Activated CD4-positive, alpha-beta memory T cell treated with anti-CD3 and anti-CD28 coated beads, Interleukin-2, amount 10 ng/mL, durations not matched to agents 7 days and 5 days (primary cell): ENCODE measurements around the gene SLC6A20. TPM values are rescaled to one million over a fixed set of nuclear protein-coding genes. Genes with fewer than 3 reads are reported as not detected.
"Not testable (repeated sequence)": the region's sequence is repeated elsewhere in the genome, so short reads cannot be mapped to it uniquely, and the experiment has no call there.

Experiments used
- CTCF ChIA-PET: fragments of 350-600 bp; sonication (Branson Sonifier 250); formaldehyde crosslinking; loops from one replicate; lab custom pipeline; 2021; ENCODE audit warnings: antibody characterized with exemption, inconsistent platforms; lab: Charles Lee
- POLR2A ChIA-PET: fragments of 350-600 bp; sonication (Branson Sonifier 250); formaldehyde crosslinking; loops from one replicate; lab custom pipeline; 2021; ENCODE audit warnings: antibody characterized with exemption; lab: Charles Lee
- DNase-seq: peaks from one replicate; pipeline ENCODE4 v3.0.0-alpha.2; 2020
- H3K27ac Mint-ChIP-seq: one replicate; pipeline ENCODE4 v1.8.0; 2021; ENCODE audit warnings: mild to moderate bottlenecking, mixed read lengths
- H3K27me3 Mint-ChIP-seq: one replicate; pipeline ENCODE4 v1.8.0; 2021; ENCODE audit warnings: mixed read lengths
- H3K36me3 Mint-ChIP-seq: one replicate; pipeline ENCODE4 v1.8.0; 2021; ENCODE audit warnings: low read depth, mixed read lengths
- H3K4me1 Mint-ChIP-seq: one replicate; pipeline ENCODE4 v1.8.0; 2021; ENCODE audit warnings: mixed read lengths
- H3K4me3 Mint-ChIP-seq: one replicate; pipeline ENCODE4 v1.8.0; 2021; ENCODE audit warnings: mild to moderate bottlenecking, mixed read lengths
- H3K9me3 Mint-ChIP-seq: one replicate; pipeline ENCODE4 v1.8.0; 2021; ENCODE audit warnings: mixed read lengths
- total RNA-seq, 2 experiments: library from RNA; stranded (reverse); gene quantifications; one replicate each; pipeline ENCODE4 v1.2.3, GENCODE V29; 2021

The SLC6A20 gene
- total RNA-seq, 2 experiments from 2014 or later, result not detected

GRCh38 chr3:45759851-45760250 is 36.5 kb downstream of the SLC6A20 start:
- DNase-seq, result no peak
- Mint-ChIP-seq H3K27me3 (peaks cover 5% of the 10 kb centered on the region), H3K9me3 (no peaks in the 10 kb centered on the region), H3K4me1 (no peaks in the 10 kb centered on the region), H3K4me3 (no peak overlapping the region), H3K36me3 (no peaks in the 10 kb centered on the region), H3K27ac (no peak overlapping the region)
- ChIA-PET POLR2A (interaction anchor here (2.0 kb wide), 1 partner anchor 169 kb away, joined by 5 read pairs; no protein-coding TSS in a partner anchor), CTCF (interaction anchor here (1.0 to 5.1 kb wide), 7 partner anchors 14 to 317 kb away, joined by 3 to 60 read pairs (median 4); no protein-coding TSS in a partner anchor)

GRCh38 chr3:45758871-45759270 is 37.5 kb downstream of the SLC6A20 start:
- no peaks in the 10 kb centered on the region for H3K9me3 Mint-ChIP-seq
- no peak overlapping the region for H3K27ac Mint-ChIP-seq
- no peak for DNase-seq
- POLR2A ChIA-PET, result no interaction called here
- H3K36me3 Mint-ChIP-seq, result peaks cover 4% of the 10 kb centered on the region
- no peaks in the 10 kb centered on the region for H3K4me1 Mint-ChIP-seq
- H3K4me3 Mint-ChIP-seq, result no peak overlapping the region
- CTCF ChIA-PET, result interaction anchor here (0.5 to 5.1 kb wide), 5 partner anchors 58 to 180 kb away, joined by 3 to 60 read pairs (median 4); no protein-coding TSS in a partner anchor
- H3K27me3 Mint-ChIP-seq, result peaks cover 2% of the 10 kb centered on the region

- H3K4me3 Mint-ChIP-seq, DNase-seq, H3K27me3 Mint-ChIP-seq: not testable (repeated sequence)
These were observed 39.2 kb downstream of the SLC6A20 start for GRCh38 chr3:45757141-45757540.

GRCh38 chr3:45756055-45756454 is 40.3 kb downstream of the SLC6A20 start:
- ChIA-PET CTCF (no interaction called here), POLR2A (no interaction called here)
- Mint-ChIP-seq H3K27me3 (no peaks in the 10 kb centered on the region), H3K27ac (no peak overlapping the region), H3K36me3 (peaks cover 9% of the 10 kb centered on the region), H3K9me3 (no peaks in the 10 kb centered on the region), H3K4me1 (no peaks in the 10 kb centered on the region), H3K4me3 (no peak overlapping the region)
- no peak for DNase-seq

More at GRCh38 chr3:45757141-45757540, 39.2 kb downstream of the SLC6A20 start:
- H3K9me3 Mint-ChIP-seq, H3K4me1 Mint-ChIP-seq, POLR2A ChIA-PET, H3K36me3 Mint-ChIP-seq, H3K27ac Mint-ChIP-seq: not testable (repeated sequence)
- CTCF ChIA-PET, result interaction anchor here (1.2 kb wide), 1 partner anchor 172 kb away, joined by 3 read pairs; no protein-coding TSS in a partner anchor

- no peak for DNase-seq
- Mint-ChIP-seq H3K9me3 (no peaks in the 10 kb centered on the region), H3K27ac (no peak overlapping the region), H3K4me1 (no peaks in the 10 kb centered on the region), H3K27me3 (no peaks in the 10 kb centered on the region), H3K36me3 (peaks cover 9% of the 10 kb centered on the region), H3K4me3 (no peak overlapping the region)
- CTCF ChIA-PET, result interaction anchor here (1.2 kb wide), 1 partner anchor 175 kb away, joined by 4 read pairs; no protein-coding TSS in a partner anchor
- POLR2A ChIA-PET, result no interaction called here
These were observed 41.9 kb downstream of the SLC6A20 start for GRCh38 chr3:45754461-45754860.

- Mint-ChIP-seq H3K27ac (no peak overlapping the region), H3K4me3 (no peak overlapping the region), H3K4me1 (no peaks in the 10 kb centered on the region), H3K27me3 (no peaks in the 10 kb centered on the region), H3K36me3 (peaks cover 11% of the 10 kb centered on the region), H3K9me3 (no peaks in the 10 kb centered on the region)
- ChIA-PET CTCF (no interaction called here), POLR2A (no interaction called here)
- no peak for DNase-seq
These were observed 43.2 kb downstream of the SLC6A20 start for GRCh38 chr3:45753095-45753494.

- H3K27me3 Mint-ChIP-seq, result no peaks in the 10 kb centered on the region
- DNase-seq, result no peak
- H3K27ac Mint-ChIP-seq, result no peak overlapping the region
- peaks cover 23% of the 10 kb centered on the region for H3K36me3 Mint-ChIP-seq
- H3K4me3 Mint-ChIP-seq, result no peak overlapping the region
- POLR2A ChIA-PET, result no interaction called here
- CTCF ChIA-PET, result no interaction called here
- no peaks in the 10 kb centered on the region for H3K4me1 Mint-ChIP-seq
- no peaks in the 10 kb centered on the region for H3K9me3 Mint-ChIP-seq
These were observed 44.6 kb downstream of the SLC6A20 start for GRCh38 chr3:45751537-45752242.

- Mint-ChIP-seq H3K36me3 (peaks cover 32% of the 10 kb centered on the region), H3K27ac (no peak overlapping the region), H3K4me3 (no peak overlapping the region), H3K4me1 (no peaks in the 10 kb centered on the region), H3K9me3 (no peaks in the 10 kb centered on the region), H3K27me3 (no peaks in the 10 kb centered on the region)
- ChIA-PET CTCF (interaction anchor here (0.7 kb wide), 1 partner anchor 171 kb away, joined by 3 read pairs; no protein-coding TSS in a partner anchor), POLR2A (no interaction called here)
- DNase-seq, result no peak
These were observed 46.5 kb downstream of the SLC6A20 start for GRCh38 chr3:45749880-45750279.

- CTCF ChIA-PET, result interaction anchor here (0.7 kb wide), 1 partner anchor 170 kb away, joined by 3 read pairs; no protein-coding TSS in a partner anchor
- H3K4me3 Mint-ChIP-seq, H3K27me3 Mint-ChIP-seq, H3K9me3 Mint-ChIP-seq, H3K4me1 Mint-ChIP-seq, H3K27ac Mint-ChIP-seq, POLR2A ChIA-PET, DNase-seq: not testable (repeated sequence)
- H3K36me3 Mint-ChIP-seq, result peaks cover 31% of the 10 kb centered on the region
These were observed 47.2 kb downstream of the SLC6A20 start for GRCh38 chr3:45749036-45749600.

- DNase-seq, result no peak
- Mint-ChIP-seq H3K36me3 (peaks cover 39% of the 10 kb centered on the region), H3K4me3 (no peak overlapping the region), H3K27me3 (no peaks in the 10 kb centered on the region), H3K4me1 (no peaks in the 10 kb centered on the region), H3K9me3 (no peaks in the 10 kb centered on the region), H3K27ac (no peak overlapping the region)
- POLR2A ChIA-PET, result no interaction called here
- CTCF ChIA-PET, result no interaction called here
These were observed 48.3 kb downstream of the SLC6A20 start for GRCh38 chr3:45748068-45748467.

- ChIA-PET CTCF (no interaction called here), POLR2A (no interaction called here)
- Mint-ChIP-seq H3K27me3 (no peaks in the 10 kb centered on the region), H3K36me3 (peaks cover 41% of the 10 kb centered on the region), H3K27ac (no peak overlapping the region), H3K9me3 (no peaks in the 10 kb centered on the region), H3K4me1 (peaks cover 6% of the 10 kb centered on the region), H3K4me3 (no peak overlapping the region)
- DNase-seq, result no peak
These were observed 49.3 kb downstream of the SLC6A20 start for GRCh38 chr3:45746777-45747622.

GRCh38 chr3:45746165-45746776 is 50.1 kb downstream of the SLC6A20 start:
- Mint-ChIP-seq H3K4me1 (peaks cover 13% of the 10 kb centered on the region), H3K27me3 (no peaks in the 10 kb centered on the region), H3K9me3 (no peaks in the 10 kb centered on the region), H3K27ac (no peak overlapping the region), H3K4me3 (no peak overlapping the region), H3K36me3 (peaks cover 47% of the 10 kb centered on the region)
- no peak for DNase-seq
- ChIA-PET POLR2A (no interaction called here), CTCF (no interaction called here)
